SJCRH30 (cell line): ENCODE data around the gene TTC28. TPM values are rescaled to one million over a fixed set of nuclear protein-coding genes. Genes with fewer than 3 reads are reported as not detected.

ENCODE experiments used
- total RNA-seq: library from RNA; depleted of rRNA; stranded (reverse); fragments of >200 nt; shearing (Covaris generic); gene quantifications from 2 replicates; pipeline ENCODE4 v1.2.3, GENCODE V29; 2014; rRNA removed

Gene TTC28
- total RNA-seq, 1 experiment from 2014 or later = 12.8 TPM

Other genes starting within 250 kb of the TTC28 start
- gene CHEK2, start 62.0 kb upstream of the TTC28 start, total RNA-seq = 37.4 and 43.2 TPM in 2 replicates
- 10.0 and 10.3 TPM in 2 replicates for gene HSCB, start 62.2 kb upstream of the TTC28 start, total RNA-seq
- 43.9 and 44.7 TPM in 2 replicates for gene CCDC117, start 92.9 kb upstream of the TTC28 start, total RNA-seq
- 71.6 and 80.2 TPM in 2 replicates for gene XBP1, start 120.7 kb upstream of the TTC28 start, total RNA-seq
- gene ZNRF3, start 203.7 kb upstream of the TTC28 start, total RNA-seq = 9.1 and 9.7 TPM in 2 replicates